NCI-H2196 (cell line): ENCODE results near the gene CDK15.

Experiments
- DNase-seq: peaks from one replicate; lab custom pipeline; 2025; ENCODE audit not compliant: unreplicated experiment; lab: John Stamatoyannopoulos, UW

CDK15 gene

GRCh38 chr2:201862843-201863242 is 56.5 kb downstream of the CDK15 start:
- no peak for DNase-seq

DNA sequence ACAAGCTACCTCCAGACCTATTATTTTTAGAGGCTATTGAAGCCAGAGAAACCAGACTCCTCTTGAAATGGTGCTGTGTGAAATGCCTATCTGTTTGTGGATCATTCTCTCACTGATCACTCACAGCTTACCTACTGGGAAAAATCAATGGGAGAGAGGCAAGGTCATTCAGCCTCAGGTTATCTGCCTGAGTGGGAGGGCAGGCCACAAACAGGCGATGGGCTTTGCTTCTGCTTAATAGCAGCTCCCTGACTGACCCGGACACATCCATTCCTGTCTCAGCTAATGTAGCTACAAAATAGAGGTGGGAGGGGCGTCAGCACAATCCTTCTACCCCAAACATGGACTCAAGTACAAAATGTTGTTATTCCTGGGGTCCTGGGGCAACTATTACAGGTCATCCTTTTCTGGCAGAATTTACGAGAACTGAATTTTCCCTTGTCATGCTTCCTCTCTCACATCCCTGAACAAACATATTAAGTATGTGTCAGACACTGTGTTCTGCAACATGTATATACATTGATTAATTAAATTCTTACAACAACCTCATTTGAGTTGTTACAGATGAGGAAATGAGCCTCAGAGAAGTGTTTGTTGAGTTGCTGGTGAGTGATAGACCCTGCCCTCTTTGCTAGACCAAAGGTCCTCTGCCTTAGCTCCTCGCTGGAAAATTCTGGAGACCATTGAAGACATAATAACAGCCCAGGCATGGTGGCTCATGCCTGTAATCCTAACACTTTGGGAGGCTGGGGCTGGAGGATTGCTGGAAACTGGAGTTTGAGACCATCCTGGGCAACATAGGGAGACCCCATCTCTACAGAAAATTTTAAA is 60.5 kb downstream of the CDK15 start:
- no peak for DNase-seq

GRCh38 chr2:201871471-201871870 is 65.1 kb downstream of the CDK15 start:
- no peak for DNase-seq

DNA sequence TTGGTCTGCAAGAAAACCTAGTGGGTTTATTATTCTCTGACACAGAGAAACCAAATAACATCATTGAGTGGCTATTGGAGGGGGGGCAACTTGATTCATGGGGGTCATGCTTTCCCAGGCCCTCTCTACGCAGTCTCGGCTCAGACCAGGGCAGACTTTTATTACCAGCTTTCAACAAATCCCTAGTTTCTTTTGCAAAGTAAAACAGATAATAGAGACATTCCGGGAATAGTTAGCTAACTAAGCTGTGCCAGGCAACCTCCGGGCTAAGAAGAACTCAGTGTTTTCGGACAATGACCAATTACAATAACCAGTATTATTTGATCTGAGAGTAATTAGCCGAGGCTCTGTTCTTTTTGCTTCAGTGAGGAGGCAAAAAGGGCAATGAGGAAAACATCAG is 66.3 kb downstream of the CDK15 start:
- no peak for DNase-seq

- no peak for DNase-seq
These were observed 73.7 kb downstream of the CDK15 start for GRCh38 chr2:201879996-201880395.

GRCh38 chr2:201880579-201880978 is 74.2 kb downstream of the CDK15 start:
- DNase-seq = no peak

GRCh38 chr2:201880993-201881611 is 74.8 kb downstream of the CDK15 start:
- no peak for DNase-seq

DNA sequence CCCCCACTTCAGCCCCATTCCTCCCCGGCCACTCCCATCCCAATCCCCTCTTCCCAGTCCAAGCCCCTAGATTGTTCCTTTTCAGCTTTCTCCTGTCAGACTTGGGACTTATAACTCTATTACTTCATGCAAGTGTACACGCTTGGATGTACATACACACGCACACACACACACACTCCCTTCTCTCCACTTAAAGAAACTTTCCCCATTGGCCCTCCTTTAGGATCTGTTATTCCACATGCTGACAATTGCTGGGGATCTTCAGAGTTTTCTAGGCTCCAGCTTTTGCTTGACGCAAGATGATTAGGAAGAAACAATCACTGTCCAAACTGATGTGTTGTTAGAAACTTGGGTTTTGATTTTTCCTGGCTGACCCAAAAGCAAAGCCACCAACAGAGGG is 75.4 kb downstream of the CDK15 start:
- DNase-seq = no peak

DNA sequence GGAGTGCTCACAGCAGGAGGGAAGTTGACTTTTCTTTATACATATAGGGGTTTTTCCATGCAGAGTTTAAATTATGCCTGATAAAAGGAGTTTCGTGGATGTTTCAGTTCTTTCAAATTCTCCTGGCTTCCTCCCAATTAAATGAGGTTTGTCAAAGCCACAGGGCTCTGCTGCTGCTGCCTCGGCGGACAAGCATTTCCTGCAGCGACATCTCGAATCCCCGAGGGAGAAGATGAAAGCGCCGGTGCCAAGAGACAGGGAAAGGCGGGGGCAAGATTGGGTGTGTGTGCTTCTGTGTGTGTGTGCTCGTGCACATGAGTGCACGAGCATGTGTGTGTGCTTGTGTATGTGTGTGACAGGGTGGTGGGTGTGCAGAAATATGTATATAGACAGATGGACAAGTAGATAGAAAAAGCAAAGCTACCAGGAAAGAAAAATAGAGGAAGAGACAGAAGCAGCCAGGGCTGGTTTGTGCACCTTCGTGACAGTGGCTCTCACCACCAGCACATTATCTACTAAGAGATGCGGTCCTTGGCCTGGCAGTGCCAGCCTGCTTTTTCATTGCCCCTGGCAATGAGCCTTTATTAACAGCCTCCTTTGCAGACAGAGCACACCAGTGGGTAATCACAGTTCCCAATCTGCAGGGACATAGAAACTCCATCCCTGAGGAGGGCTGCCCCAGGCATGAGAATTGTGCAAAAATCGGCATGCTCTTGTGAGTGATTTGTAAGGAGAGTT is 76.2 kb downstream of the CDK15 start:
- no peak for DNase-seq

GRCh38 chr2:201883606-201884369 is 77.5 kb downstream of the CDK15 start:
- no peak for DNase-seq

GRCh38 chr2:201886504-201886903 is 80.2 kb downstream of the CDK15 start:
- DNase-seq = no peak

DNA sequence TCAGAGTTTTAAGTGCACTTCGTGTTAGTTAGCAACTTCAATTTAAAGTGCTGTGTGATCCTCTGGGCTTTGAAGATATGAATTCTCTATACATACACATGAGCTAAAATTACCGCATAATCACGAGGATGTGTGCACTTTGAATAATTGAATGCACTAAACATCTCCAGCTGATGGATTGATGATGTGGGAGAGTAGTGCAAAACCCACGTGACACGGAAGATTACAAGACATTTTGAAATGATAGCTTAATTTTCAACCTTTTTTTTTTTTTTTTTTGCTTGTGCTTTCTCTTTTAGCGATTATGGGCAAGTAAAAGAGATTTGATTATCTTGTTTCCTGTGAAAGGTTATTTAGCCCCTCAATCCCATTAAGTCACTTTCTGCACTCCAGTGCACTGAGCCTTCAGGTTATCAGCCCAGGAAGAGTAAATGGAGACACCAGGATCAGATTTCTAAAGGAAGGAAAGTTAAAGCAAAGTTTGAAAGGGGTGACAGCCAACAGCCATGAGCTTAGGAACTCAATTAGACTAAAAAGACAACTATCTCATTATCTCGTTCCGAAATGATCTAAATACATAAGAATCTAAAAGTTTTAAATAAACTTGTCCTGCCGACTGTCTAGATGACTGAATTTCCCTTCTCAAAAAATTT is 81.6 kb downstream of the CDK15 start:
- DNase-seq = no peak

DNA sequence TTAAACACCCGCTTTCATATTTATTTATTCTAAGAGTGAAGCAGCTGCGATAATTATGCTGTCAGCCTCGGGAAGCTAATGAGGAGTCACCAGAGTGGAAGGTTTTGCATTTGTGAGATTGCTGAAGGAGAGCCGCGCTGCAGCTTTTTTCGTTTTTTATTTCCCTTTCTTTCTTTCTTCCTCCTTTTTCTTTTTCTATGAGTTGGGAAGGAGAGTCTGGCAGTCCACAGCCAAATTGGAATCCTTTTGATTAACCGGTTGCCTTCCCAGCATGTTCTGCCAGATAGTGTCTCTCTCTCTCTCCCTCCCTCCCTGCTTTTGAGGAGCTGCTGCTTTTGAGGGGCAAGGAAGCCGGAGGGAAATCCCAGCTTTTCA is 82.1 kb downstream of the CDK15 start:
- no peak for DNase-seq

DNA sequence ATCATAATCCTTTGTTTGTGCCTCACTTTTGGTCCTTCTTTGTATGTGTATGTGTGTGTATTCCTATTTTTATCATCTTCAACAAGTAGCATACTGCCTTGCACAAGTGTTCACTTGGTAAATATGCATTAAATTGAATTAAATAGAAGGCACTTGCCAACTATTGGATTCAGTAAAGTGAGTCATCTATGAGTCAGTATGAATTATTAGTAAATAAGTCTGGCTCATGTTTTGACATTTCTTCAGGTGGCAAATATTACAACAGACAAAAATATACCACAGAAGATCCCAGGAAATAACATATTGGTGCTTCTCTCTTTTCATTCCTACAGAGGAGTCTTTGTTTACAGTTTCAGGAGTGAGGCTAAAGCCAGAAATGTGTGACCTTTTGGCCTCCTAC is 84.1 kb downstream of the CDK15 start:
- DNase-seq = no peak

GRCh38 chr2:201891676-201892075 is 85.3 kb downstream of the CDK15 start:
- no peak for DNase-seq

- DNase-seq = no peak
These were observed 86.2 kb downstream of the CDK15 start for GRCh38 chr2:201892516-201892915.

DNA sequence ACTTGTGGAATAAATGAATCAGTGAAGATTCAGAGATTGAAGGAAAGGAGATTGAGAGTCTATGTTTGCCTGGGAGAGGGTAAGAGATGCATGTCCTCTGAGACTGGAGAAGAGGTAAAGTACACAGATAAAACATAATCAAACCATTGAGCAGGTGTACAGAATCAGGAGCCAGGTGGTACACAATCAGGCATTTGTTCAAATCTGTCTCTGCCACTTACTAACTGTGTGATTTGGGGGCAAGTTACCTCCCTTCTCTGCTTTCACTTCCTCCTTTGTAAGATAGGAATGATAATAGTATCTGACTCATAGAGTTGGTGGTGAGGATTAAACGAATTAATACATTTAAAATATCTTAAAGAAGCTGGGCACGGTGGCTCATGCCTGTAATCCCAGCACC is 94.0 kb downstream of the CDK15 start:
- no peak for DNase-seq

GRCh38 chr2:201901786-201902185 is 95.4 kb downstream of the CDK15 start:
- DNase-seq = no peak

GRCh38 chr2:201904538-201905420 is 98.4 kb downstream of the CDK15 start:
- DNase-seq = no peak
